Colonic mucosa (tissue), 4 donors: Measurements from ENCODE around the gene CD2AP. TPM values are rescaled to one million over a fixed set of nuclear protein-coding genes. Genes with fewer than 3 reads are reported as not detected.
"Not testable (repeated sequence)": the region's sequence is repeated elsewhere in the genome, so short reads cannot be mapped to it uniquely, and the experiment has no call there.

Source experiments
- DNase-seq: peaks from one replicate; pipeline ENCODE4 v3.0.0-alpha.2; 2020
- H3K27ac ChIP-seq: fragments of 200-600 bp; one replicate; pipeline ENCODE4 v1.8.0; 2021
- H3K27me3 ChIP-seq: fragments of 200-600 bp; one replicate; pipeline ENCODE4 v1.8.0; 2021
- H3K36me3 ChIP-seq: fragments of 200-600 bp; one replicate; pipeline ENCODE4 v1.8.0; 2021
- H3K4me1 ChIP-seq: fragments of 200-600 bp; one replicate; pipeline ENCODE4 v1.8.0; 2021; ENCODE audit warnings: mild to moderate bottlenecking
- H3K4me3 ChIP-seq: fragments of 200-600 bp; one replicate; pipeline ENCODE4 v1.8.0; 2021
- H3K9ac ChIP-seq, 2 donors: one replicate each; pipeline ENCODE4 v1.7.0; 2013; ENCODE audit warnings: control low read depth in 2 of 2, low read depth in 2 of 2, low read length in 2 of 2
- H3K9me3 ChIP-seq: fragments of 200-600 bp; one replicate; pipeline ENCODE4 v1.8.0; 2021
- CTCF ChIP-seq: fragments of 200-600 bp; IDR thresholded peaks from one replicate; pipeline ENCODE4 v1.8.0; 2022; ENCODE audit warnings: antibody characterized with exemption, mild to moderate bottlenecking
- intact Hi-C: fragments of 100-400 bp; cut with DNase I; formaldehyde crosslinking; loops from one replicate; pipeline ENCODE4 v1.14.1; 2022
- total RNA-seq, 2 donors: library from RNA; stranded (reverse); fragmentation: NEBNext Ultra II Directional in 1 of 2; extraction: Animal tissue kit (Norgen Biotek cat#: 25700) in 1 of 2; gene quantifications; one replicate each; pipeline ENCODE4 v1.2.1, GENCODE V29; 2021
- donor health status: healthy.
- donor health status: DM: no; HTN: no; CAD: no.
- donor health status: DM: no; HTN: no; CAD: no.

The CD2AP gene
- total RNA-seq, 2 donors from 2014 or later: 83.1 to 146 TPM

- no peak for DNase-seq
- H3K27me3 ChIP-seq: no peaks in the 10 kb centered on the region
- no peak overlapping the region for H3K27ac ChIP-seq
- H3K4me3 ChIP-seq: no peak overlapping the region
- no peak for TF ChIP-seq CTCF
- intact Hi-C loops: no loop called here
- no peak overlapping the region for H3K9ac ChIP-seq
- no peaks in the 10 kb centered on the region for H3K36me3 ChIP-seq
- no peaks in the 10 kb centered on the region for H3K4me1 ChIP-seq
- no peaks in the 10 kb centered on the region for H3K9me3 ChIP-seq
Observed at GRCh38 chr6:47552319-47552718, 74.7 kb downstream of the CD2AP start.

- intact Hi-C loops, H3K27me3 ChIP-seq, H3K9me3 ChIP-seq, H3K4me3 ChIP-seq, DNase-seq, H3K36me3 ChIP-seq, H3K27ac ChIP-seq, H3K9ac ChIP-seq, H3K4me1 ChIP-seq: not testable (repeated sequence)
Observed at GRCh38 chr6:47553243-47553642, 75.7 kb downstream of the CD2AP start.

GRCh38 chr6:47556459-47556858 is 78.9 kb downstream of the CD2AP start:
- H3K4me3 ChIP-seq, H3K36me3 ChIP-seq, H3K9me3 ChIP-seq, DNase-seq, intact Hi-C loops, H3K27me3 ChIP-seq, H3K4me1 ChIP-seq, H3K9ac ChIP-seq, H3K27ac ChIP-seq: not testable (repeated sequence)

DNA sequence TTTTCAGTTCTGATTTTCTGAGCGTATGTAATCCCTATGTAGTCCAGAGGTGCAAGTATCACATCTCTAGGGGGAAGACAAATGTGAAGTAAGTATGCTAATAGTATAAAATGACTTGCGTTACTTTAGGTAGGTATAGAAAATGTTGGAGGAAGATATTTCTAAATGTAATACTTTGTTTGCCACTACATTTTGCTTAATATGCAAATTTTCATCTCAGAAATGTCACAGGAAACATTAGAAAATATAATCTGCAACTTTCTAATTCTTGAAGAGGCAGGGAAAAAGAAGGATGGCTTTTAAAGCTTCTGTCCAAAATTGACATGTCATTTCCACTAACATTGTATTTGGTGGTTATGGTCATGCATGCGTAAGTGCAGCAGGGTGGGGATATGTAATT is 85.6 kb downstream of the CD2AP start:
- H3K4me1 ChIP-seq: no peaks in the 10 kb centered on the region
- no peak overlapping the region for H3K9ac ChIP-seq
- H3K27ac ChIP-seq: no peak overlapping the region
- no peaks in the 10 kb centered on the region for H3K27me3 ChIP-seq
- H3K9me3 ChIP-seq: no peaks in the 10 kb centered on the region
- intact Hi-C loops: no loop called here
- DNase-seq: no peak
- no peak overlapping the region for H3K4me3 ChIP-seq
- TF ChIP-seq CTCF: no peak
- H3K36me3 ChIP-seq: no peaks in the 10 kb centered on the region

GRCh38 chr6:47566602-47567001 is 89.0 kb downstream of the CD2AP start:
- H3K9me3 ChIP-seq, H3K9ac ChIP-seq, H3K4me1 ChIP-seq, intact Hi-C loops, H3K36me3 ChIP-seq, DNase-seq, H3K27ac ChIP-seq, H3K27me3 ChIP-seq, H3K4me3 ChIP-seq: not testable (repeated sequence)

DNA sequence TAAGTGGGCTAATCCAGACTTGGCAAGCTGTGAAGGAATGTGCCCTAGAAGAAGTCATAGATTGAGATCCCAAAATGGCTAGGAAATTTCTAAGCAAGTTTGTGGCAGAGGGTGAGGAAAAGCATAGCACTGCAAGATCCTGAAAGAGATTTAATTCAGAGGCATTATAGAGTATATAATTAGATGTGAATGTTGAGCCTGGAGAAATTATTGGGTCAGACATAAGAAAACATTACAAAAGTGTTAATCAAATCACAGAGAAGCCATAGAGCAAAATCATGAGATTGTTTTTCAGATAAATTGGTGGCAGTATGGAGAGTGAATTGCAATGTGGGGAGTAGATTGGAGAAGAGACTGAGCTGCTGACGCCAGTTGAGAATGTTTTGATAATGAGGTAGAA is 90.0 kb downstream of the CD2AP start:
- no peaks in the 10 kb centered on the region for H3K27me3 ChIP-seq
- H3K9ac ChIP-seq: no peak overlapping the region
- no peak for DNase-seq
- H3K36me3 ChIP-seq: no peaks in the 10 kb centered on the region
- H3K27ac ChIP-seq: no peak overlapping the region
- H3K9me3 ChIP-seq: no peaks in the 10 kb centered on the region
- H3K4me1 ChIP-seq: no peaks in the 10 kb centered on the region
- no peak overlapping the region for H3K4me3 ChIP-seq
- TF ChIP-seq CTCF: no peak
- intact Hi-C loops: no loop called here

DNA sequence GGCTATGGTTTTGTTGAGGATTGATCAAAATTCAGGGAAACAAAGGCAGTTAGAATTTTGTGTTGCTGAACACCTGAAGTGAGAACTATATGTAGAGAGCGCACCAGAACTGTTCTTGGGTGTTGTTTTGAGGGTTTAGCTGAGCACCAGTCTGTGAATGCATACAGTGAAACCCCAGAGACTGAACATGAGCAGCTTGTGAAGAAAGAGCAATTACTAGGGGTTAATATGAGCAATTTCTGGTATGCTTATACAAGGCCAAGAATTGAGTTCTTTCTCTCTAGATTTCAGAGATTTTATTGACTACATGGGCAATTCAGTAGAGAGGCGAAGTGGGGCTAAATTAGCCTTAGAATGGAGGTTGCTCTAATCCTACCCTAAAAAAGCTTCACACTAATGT is 93.9 kb downstream of the CD2AP start:
- no peak for TF ChIP-seq CTCF
- H3K9ac ChIP-seq: no peak overlapping the region
- intact Hi-C loops: no loop called here
- H3K9me3 ChIP-seq: no peaks in the 10 kb centered on the region
- H3K4me3 ChIP-seq: no peak overlapping the region
- DNase-seq: no peak
- H3K36me3 ChIP-seq: no peaks in the 10 kb centered on the region
- no peaks in the 10 kb centered on the region for H3K4me1 ChIP-seq
- H3K27ac ChIP-seq: no peak overlapping the region
- no peaks in the 10 kb centered on the region for H3K27me3 ChIP-seq
